Esophagus squamous epithelium (tissue), 4 donors: ENCODE results near the gene DSCAML1.

ENCODE experiments used
- POLR2A ChIP-seq, 4 donors: fragments of 450-650 bp; IDR thresholded peaks; one replicate each; pipeline ENCODE4 v1.6.1; 2017; ENCODE audit warnings: antibody characterized with exemption in 4 of 4, mild to moderate bottlenecking in 4 of 4, moderate library complexity in 3 of 4
- TF ChIP-seq, protein P1 (sequence below), 6 experiments: fragments of 450-650 bp in 4 of 6; fragments of 200-600 bp in 2 of 6; sonication (generic) in 2 of 6; IDR thresholded peaks; one replicate each; pipeline ENCODE4 v1.5.1; 2016 to 2019; ENCODE audit warnings: antibody characterized with exemption in 6 of 6, mild to moderate bottlenecking in 4 of 6, moderate library complexity in 4 of 6

GRCh38 chr11:117839380-117839881 lies 42.4 kb upstream of the DSCAML1 start:
- TF ChIP-seq POLR2A (IDR thresholded peaks at IDR 0.05): no peak
- TF ChIP-seq, protein P1, sequence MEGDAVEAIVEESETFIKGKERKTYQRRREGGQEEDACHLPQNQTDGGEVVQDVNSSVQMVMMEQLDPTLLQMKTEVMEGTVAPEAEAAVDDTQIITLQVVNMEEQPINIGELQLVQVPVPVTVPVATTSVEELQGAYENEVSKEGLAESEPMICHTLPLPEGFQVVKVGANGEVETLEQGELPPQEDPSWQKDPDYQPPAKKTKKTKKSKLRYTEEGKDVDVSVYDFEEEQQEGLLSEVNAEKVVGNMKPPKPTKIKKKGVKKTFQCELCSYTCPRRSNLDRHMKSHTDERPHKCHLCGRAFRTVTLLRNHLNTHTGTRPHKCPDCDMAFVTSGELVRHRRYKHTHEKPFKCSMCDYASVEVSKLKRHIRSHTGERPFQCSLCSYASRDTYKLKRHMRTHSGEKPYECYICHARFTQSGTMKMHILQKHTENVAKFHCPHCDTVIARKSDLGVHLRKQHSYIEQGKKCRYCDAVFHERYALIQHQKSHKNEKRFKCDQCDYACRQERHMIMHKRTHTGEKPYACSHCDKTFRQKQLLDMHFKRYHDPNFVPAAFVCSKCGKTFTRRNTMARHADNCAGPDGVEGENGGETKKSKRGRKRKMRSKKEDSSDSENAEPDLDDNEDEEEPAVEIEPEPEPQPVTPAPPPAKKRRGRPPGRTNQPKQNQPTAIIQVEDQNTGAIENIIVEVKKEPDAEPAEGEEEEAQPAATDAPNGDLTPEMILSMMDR (IDR thresholded peaks at IDR 0.05): no peak
